Stromal cell of bone marrow (primary cell): ENCODE data around the gene RPS27.
"Not testable (repeated sequence)": the region's sequence is repeated elsewhere in the genome, so short reads cannot be mapped to it uniquely, and the experiment has no call there.

ENCODE experiments used
- DNase-seq: peaks from one replicate; pipeline ENCODE4 v3.0.0-alpha.2; 2012; ENCODE audit warnings: low read depth

RPS27 gene

GRCh38 chr1:153985941-153986761 is 4.4 kb upstream of the RPS27 start, which contains the start of gene RAB13:
Gene RAB13, minus strand, starts transcription at chr1:153986339. Its CDS starts 103 bp downstream, at chr1:153986236.
- DNase-seq = peak; percentile 86

GRCh38 chr1:153987621-153988020 is 2.9 kb upstream of the RPS27 start:
- DNase-seq = no peak

GRCh38 chr1:153991151-153991630 is 629 bp downstream of the RPS27 start:
- DNase-seq = no peak

GRCh38 chr1:153991806-153992205 is 1.2 kb downstream of the RPS27 start:
- DNase-seq = no peak

- DNase-seq = no peak
These were observed 4.6 kb downstream of the RPS27 start for GRCh38 chr1:153995202-153995601.

GRCh38 chr1:153995640-153996039 is 5.1 kb downstream of the RPS27 start:
- DNase-seq = no peak

GRCh38 chr1:153996882-153997281 is 6.3 kb downstream of the RPS27 start:
- not testable (repeated sequence) for DNase-seq

- no peak for DNase-seq
These were observed 9.9 kb downstream of the RPS27 start for GRCh38 chr1:154000420-154000819.

- DNase-seq = peak; percentile 57
These were observed 15.6 kb downstream of the RPS27 start for GRCh38 chr1:154006136-154006535.

- no peak for DNase-seq
These were observed 21.6 kb downstream of the RPS27 start for GRCh38 chr1:154012129-154012528.

- DNase-seq = not testable (repeated sequence)
These were observed 22.0 kb downstream of the RPS27 start for GRCh38 chr1:154012543-154012942.

GRCh38 chr1:154014154-154014907 is 23.8 kb downstream of the RPS27 start:
- peak; percentile 21 for DNase-seq

- DNase-seq = no peak
These were observed 28.7 kb downstream of the RPS27 start for GRCh38 chr1:154019269-154019668.

- DNase-seq = no peak
These were observed 29.4 kb downstream of the RPS27 start for GRCh38 chr1:154019940-154020339.

- DNase-seq = not testable (repeated sequence)
These were observed 43.1 kb downstream of the RPS27 start for GRCh38 chr1:154033697-154034096.
